ENCODE results near the gene SGTB.

DNA sequence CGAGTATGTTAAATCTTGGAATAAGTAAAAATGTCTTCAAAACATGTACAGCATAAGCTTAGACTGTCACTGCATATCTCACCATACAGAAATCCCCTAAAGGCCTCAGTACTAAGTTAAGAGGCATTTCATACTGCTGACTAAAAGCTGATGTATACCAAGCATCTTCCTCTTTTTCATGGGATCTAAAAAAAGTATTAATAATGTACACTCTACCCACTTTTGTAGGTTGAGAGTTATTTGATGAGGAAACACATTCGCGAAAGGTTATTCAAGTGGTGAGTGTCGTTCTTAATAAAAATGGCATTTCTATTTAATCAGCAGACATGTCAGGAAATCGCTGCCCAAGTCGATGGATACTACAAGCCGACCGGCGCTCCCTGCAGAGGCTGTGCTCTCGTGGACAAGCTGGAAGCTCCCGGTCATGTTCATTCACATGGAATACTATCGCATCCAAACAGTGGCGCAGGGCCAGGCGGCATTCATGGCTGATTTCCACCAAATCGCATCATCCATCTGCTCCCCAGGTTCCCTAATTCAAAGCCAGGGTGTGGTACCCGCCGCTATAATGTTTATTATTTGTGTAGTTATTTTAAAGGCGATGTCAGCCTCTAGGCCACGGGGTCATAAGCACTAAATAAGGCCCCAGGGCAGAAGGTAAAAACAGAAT is 724 bp downstream of the SGTB start:
- TF ChIP-seq CTCF (IDR thresholded peaks at IDR 0.05 in 4 of 5, conservative IDR thresholded peaks at IDR 0.05 in 1 of 5), result no peak
- no peak for TF ChIP-seq POLR2A (IDR thresholded peaks at IDR 0.05)
